Transverse colon (tissue), 4 donors: ENCODE measurements around the gene KLHL29. TPM values are rescaled to one million over a fixed set of nuclear protein-coding genes. Genes with fewer than 3 reads are reported as not detected.
"Not testable (repeated sequence)": the region's sequence is repeated elsewhere in the genome, so short reads cannot be mapped to it uniquely, and the experiment has no call there.

Experiments used
- DNase-seq: peaks from one replicate; pipeline ENCODE4 v3.0.0-alpha.2; 2019
- H3K27ac ChIP-seq, 4 donors: fragments of 200-600 bp; sonication (generic); 2 replicates each; pipeline ENCODE4 v1.5.1; 2016 to 2018; ENCODE audit warnings: inconsistent platforms in 4 of 4
- H3K27me3 ChIP-seq: fragments of 200-600 bp; sonication (generic); 2 replicates; pipeline ENCODE4 v1.5.1; 2017; ENCODE audit warnings: inconsistent platforms
- H3K36me3 ChIP-seq, 4 donors: fragments of 200-600 bp; sonication (generic); 2 replicates each; pipeline ENCODE4 v1.5.1; 2017 to 2019; ENCODE audit warnings: inconsistent platforms in 4 of 4
- H3K4me1 ChIP-seq, 4 donors: fragments of 200-600 bp; sonication (generic); 2 replicates each; pipeline ENCODE4 v1.5.1; 2017 to 2020; ENCODE audit warnings: inconsistent platforms in 4 of 4
- H3K4me3 ChIP-seq, 4 donors: fragments of 200-600 bp; sonication (generic); 1 replicate in 1 of 4; 2 replicates in 3 of 4; pipeline versions ENCODE4 v1.5.1 to v1.6.1; 2017 to 2019; ENCODE audit warnings: inconsistent platforms in 4 of 4
- H3K9me3 ChIP-seq, 2 donors: fragments of 200-600 bp; sonication (generic); 2 replicates each; pipeline ENCODE4 v1.5.1; 2017 to 2019; ENCODE audit warnings: inconsistent platforms in 2 of 2
- CTCF ChIP-seq, 5 experiments: fragments of 200-600 bp in 3 of 5; fragments of 450-650 bp in 2 of 5; sonication (generic) in 3 of 5; IDR thresholded peaks; 1 replicate in 2 of 5; 2 replicates in 3 of 5; pipeline ENCODE4 v1.5.1; 2016 to 2017; ENCODE audit warnings: antibody characterized with exemption in 5 of 5, inconsistent platforms in 3 of 5, mild to moderate bottlenecking in 2 of 5, moderate library complexity in 1 of 5
- EP300 ChIP-seq: sonication (generic); formaldehyde crosslinking; IDR thresholded peaks from one replicate; pipeline ENCODE4 v1.6.1; 2017; ENCODE audit warnings: antibody characterized with exemption, low read depth
- POLR2A ChIP-seq: fragments of 450-650 bp; IDR thresholded peaks from one replicate; pipeline ENCODE4 v1.6.1; 2016; ENCODE audit warnings: antibody characterized with exemption, mild to moderate bottlenecking, moderate library complexity
- POLR2AphosphoS5 ChIP-seq, 3 donors: sonication (generic); formaldehyde crosslinking; IDR thresholded peaks; one replicate each; pipeline ENCODE4 v1.6.1; 2016; ENCODE audit warnings: antibody characterized with exemption in 3 of 3
- WGBS, 2 donors: methylation state at CpG; one replicate each; pipeline ENCODE4 v1.1.5; 2018; ENCODE audit warnings: low coverage in 1 of 2; 5-methylcytosine and 5-hydroxymethylcytosine counted together
- in situ Hi-C, 4 donors: fragments of 200-750 bp; cut with MboI; loops; one replicate each; pipeline versions ENCODE4 v1.15.0 to v1.15.1; 2017; ENCODE audit warnings: low sequenced_read_pairs in 3 of 4, low pct_ligation_motif_present in 1 of 4, low pct_unique_long_range_greater_than_20kb in 1 of 4
- intact Hi-C: fragments of 100-400 bp; cut with DNase I; formaldehyde crosslinking; loops from one replicate; pipeline ENCODE4 v1.15.1; 2023; ENCODE audit warnings: low total_unique reads
- total RNA-seq, 4 donors: library from RNA; depleted of rRNA; stranded (reverse); fragments of >200 nt; gene quantifications; one replicate each; pipeline ENCODE4 v1.1.0, GENCODE V29; 2016

Gene KLHL29
- total RNA-seq, 4 donors from 2014 or later: 3.3 to 16.5 (median 5.8) TPM

DNA sequence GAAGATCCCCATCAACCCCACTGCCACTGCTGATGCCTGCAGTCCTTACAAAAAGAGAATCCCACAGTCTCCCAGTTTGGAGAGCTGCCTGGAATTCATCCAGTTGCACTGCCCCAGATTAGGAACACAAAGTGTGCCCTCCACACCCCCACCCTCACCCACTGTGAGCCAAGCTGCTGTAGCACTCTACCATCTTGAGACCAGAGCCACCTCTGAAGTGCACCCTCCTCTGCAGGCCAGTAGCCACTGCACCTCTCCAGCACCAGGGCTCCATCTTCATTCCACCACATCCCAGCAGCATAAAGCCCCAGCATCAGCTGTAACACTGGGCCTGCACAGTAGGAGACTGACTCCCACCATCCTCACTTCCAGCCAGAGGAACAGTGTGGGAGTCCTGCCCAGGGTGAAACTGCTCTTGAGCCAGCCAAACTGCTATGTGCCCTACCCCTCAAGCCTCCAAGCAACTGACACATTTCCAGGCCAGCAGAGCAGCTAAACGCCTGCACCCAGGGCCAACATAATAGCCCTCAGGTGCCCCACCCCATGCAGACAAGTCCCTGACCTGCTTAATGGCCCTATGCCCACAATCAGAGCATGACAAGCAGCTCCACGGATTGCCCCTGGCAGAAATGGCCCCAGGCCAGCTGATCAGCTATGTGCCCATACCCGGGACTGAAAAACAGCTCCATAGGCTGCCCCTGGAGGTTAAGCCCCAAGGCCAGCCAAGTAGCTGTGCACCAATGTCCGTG, 335.9 kb downstream of the KLHL29 start:
- WGBS, 2 donors: 87% methylated on average over 4 of the region's 4 CpGs; no CpG with 5 or more reads in 1 of the 2 donors
- Histone ChIP-seq H3K27ac (no peak overlapping the region), H3K36me3 (peaks cover 0 to 5% (median 2%) of the 10 kb centered on the region in 4 donors), H3K9me3 (peaks cover 10 to 12% of the 10 kb centered on the region in 2 donors), H3K27me3 (no peaks in the 10 kb centered on the region), H3K4me1 (no peaks in the 10 kb centered on the region), H3K4me3 (no peak overlapping the region)
- no peak for DNase-seq
- intact Hi-C loops: no loop called here
- TF ChIP-seq CTCF (IDR thresholded peaks at IDR 0.05) (no peak), EP300 (no peak), POLR2A (no peak), POLR2AphosphoS5 (IDR thresholded peaks at IDR 0.05) (no peak)
- in situ Hi-C loops: no loop called here

- in situ Hi-C loops (no loop called here), intact Hi-C loops (no loop called here)
- H3K4me3 ChIP-seq: no peak overlapping the region
- H3K27me3 ChIP-seq: no peaks in the 10 kb centered on the region
- H3K9me3 ChIP-seq: peaks cover 10 to 12% of the 10 kb centered on the region in 2 donors
- no peak for DNase-seq
- H3K36me3 ChIP-seq: peaks cover 0 to 8% (median 2%) of the 10 kb centered on the region in 4 donors
- H3K27ac ChIP-seq: no peak overlapping the region
- H3K4me1 ChIP-seq: no peaks in the 10 kb centered on the region
- TF ChIP-seq POLR2AphosphoS5 (IDR thresholded peaks at IDR 0.05) (no peak), EP300 (no peak), POLR2A (no peak), CTCF (IDR thresholded peaks at IDR 0.05) (no peak)
- 100% methylated on average over 2 of the region's 2 CpGs; no CpG with 5 or more reads in 1 of the 2 donors for WGBS, 2 donors
Observed at GRCh38 chr2:23721454-23721826, 336.5 kb downstream of the KLHL29 start.

GRCh38 chr2:23722255-23722654, 337.3 kb downstream of the KLHL29 start:
- Histone ChIP-seq H3K9me3 (peaks cover 10 to 12% of the 10 kb centered on the region in 2 donors), H3K27ac (no peak overlapping the region), H3K4me1 (no peaks in the 10 kb centered on the region), H3K36me3 (peaks cover 0 to 8% (median 2%) of the 10 kb centered on the region in 4 donors), H3K4me3 (no peak overlapping the region), H3K27me3 (no peaks in the 10 kb centered on the region)
- no peak for DNase-seq
- TF ChIP-seq CTCF (IDR thresholded peaks at IDR 0.05) (no peak), POLR2A (no peak), POLR2AphosphoS5 (IDR thresholded peaks at IDR 0.05) (no peak), EP300 (no peak)
- in situ Hi-C loops (no loop called here), intact Hi-C loops (no loop called here)
- 95 to 100% methylated on average over 3 of the region's 3 CpGs for WGBS, 2 donors

DNA sequence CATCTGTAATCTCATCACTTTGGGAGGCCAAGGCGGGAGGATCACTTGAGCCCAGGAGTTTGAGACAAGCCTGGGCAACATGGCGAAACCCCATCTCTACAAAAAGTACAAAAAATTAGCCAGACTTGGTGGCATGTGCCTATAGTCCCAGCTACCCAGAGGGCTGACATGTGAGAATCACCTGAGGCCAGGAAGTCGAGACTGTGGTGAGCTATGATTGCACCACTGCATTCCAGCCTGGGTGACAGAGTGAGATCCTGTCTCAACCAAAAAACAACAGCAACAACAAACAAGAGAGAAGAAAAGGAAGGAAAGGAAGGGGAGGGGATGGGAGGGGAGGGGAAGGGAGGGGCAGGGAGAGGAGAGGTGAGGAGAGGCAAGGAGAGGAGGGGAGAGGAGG, 338.1 kb downstream of the KLHL29 start:
- H3K9me3 ChIP-seq: peaks cover 10 to 12% of the 10 kb centered on the region in 2 donors
- in situ Hi-C loops, H3K4me3 ChIP-seq, intact Hi-C loops, DNase-seq, H3K4me1 ChIP-seq, H3K36me3 ChIP-seq, H3K27me3 ChIP-seq, H3K27ac ChIP-seq: not testable (repeated sequence)
- WGBS, 2 donors: 80 to 97% methylated on average over 1 to 3 of the region's 3 CpGs
